ENCODE measurements around the gene PRR9.

- TF ChIP-seq CTCF (IDR thresholded peaks at IDR 0.05), result no peak
- no peak for TF ChIP-seq POLR2A (IDR thresholded peaks at IDR 0.05)
These were observed 10.4 kb downstream of the PRR9 start for GRCh38 chr1:153227810-153228209.

Measured in esophagus squamous epithelium (tissue), 4 donors.